ENCODE data around the gene COL25A1.
"Not testable (repeated sequence)": the region's sequence is repeated elsewhere in the genome, so short reads cannot be mapped to it uniquely, and the experiment has no call there.

Gene COL25A1

GRCh38 chr4:109079731-109080130 lies 222.7 kb downstream of the COL25A1 start:
- DNase-seq (ENCODE audit: low read depth) = peak; percentile 2
- no peak for TF ChIP-seq CTCF (IDR thresholded peaks at IDR 0.05; ENCODE audit: low read depth, low read length)
- no peak for TF ChIP-seq POLR2A (IDR thresholded peaks at IDR 0.05; ENCODE audit: extremely low read depth, insufficient read length)
- TF ChIP-seq MYC (IDR thresholded peaks at IDR 0.05; ENCODE audit: low read depth, low read length) = no peak
- no peak for TF ChIP-seq MAX (IDR thresholded peaks at IDR 0.05; ENCODE audit: low read depth, low read length)
- no peak overlapping the region for H3K4me3 ChIP-seq (ENCODE audit: low read depth, low read length)

GRCh38 chr4:109079201-109079600 lies 223.3 kb downstream of the COL25A1 start:
- H3K4me3 ChIP-seq (ENCODE audit: low read depth, low read length) = no peak overlapping the region
- no peak for DNase-seq (ENCODE audit: low read depth)
- no peak for TF ChIP-seq CTCF (IDR thresholded peaks at IDR 0.05; ENCODE audit: low read depth, low read length)
- no peak for TF ChIP-seq MYC (IDR thresholded peaks at IDR 0.05; ENCODE audit: low read depth, low read length)
- TF ChIP-seq MAX (IDR thresholded peaks at IDR 0.05; ENCODE audit: low read depth, low read length) = no peak
- TF ChIP-seq POLR2A (IDR thresholded peaks at IDR 0.05; ENCODE audit: extremely low read depth, insufficient read length) = no peak

- TF ChIP-seq MAX (IDR thresholded peaks at IDR 0.05; ENCODE audit: low read depth, low read length) (no peak), POLR2A (IDR thresholded peaks at IDR 0.05; ENCODE audit: extremely low read depth, insufficient read length) (no peak), MYC (IDR thresholded peaks at IDR 0.05; ENCODE audit: low read depth, low read length) (no peak), CTCF (IDR thresholded peaks at IDR 0.05; ENCODE audit: low read depth, low read length) (no peak)
- DNase-seq (ENCODE audit: low read depth) = no peak
- H3K4me3 ChIP-seq (ENCODE audit: low read depth, low read length) = no peak overlapping the region
These were observed 223.7 kb downstream of the COL25A1 start for GRCh38 chr4:109078724-109079123.

GRCh38 chr4:109077505-109077904 lies 225.0 kb downstream of the COL25A1 start:
- TF ChIP-seq MYC (IDR thresholded peaks at IDR 0.05; ENCODE audit: low read depth, low read length) (no peak), CTCF (IDR thresholded peaks at IDR 0.05; ENCODE audit: low read depth, low read length) (no peak), POLR2A (IDR thresholded peaks at IDR 0.05; ENCODE audit: extremely low read depth, insufficient read length) (no peak), MAX (IDR thresholded peaks at IDR 0.05; ENCODE audit: low read depth, low read length) (no peak)
- no peak for DNase-seq (ENCODE audit: low read depth)
- H3K4me3 ChIP-seq (ENCODE audit: low read depth, low read length) = no peak overlapping the region

- not testable (repeated sequence) for DNase-seq (ENCODE audit: low read depth); H3K4me3 ChIP-seq (ENCODE audit: low read depth, low read length)
These were observed 225.7 kb downstream of the COL25A1 start for GRCh38 chr4:109076709-109077108.

- no peak for DNase-seq (ENCODE audit: low read depth)
- H3K4me3 ChIP-seq (ENCODE audit: low read depth, low read length) = no peak overlapping the region
- TF ChIP-seq POLR2A (IDR thresholded peaks at IDR 0.05; ENCODE audit: extremely low read depth, insufficient read length) (no peak), MYC (IDR thresholded peaks at IDR 0.05; ENCODE audit: low read depth, low read length) (no peak), CTCF (IDR thresholded peaks at IDR 0.05; ENCODE audit: low read depth, low read length) (no peak), MAX (IDR thresholded peaks at IDR 0.05; ENCODE audit: low read depth, low read length) (no peak)
These were observed 226.8 kb downstream of the COL25A1 start for GRCh38 chr4:109075621-109076020.

Measured in NB4 (cell line).